IMR-90 (cell line): ENCODE measurements around the gene RTN4IP1.

Experiments used
- CEBPB ChIP-seq: IDR thresholded peaks from 2 replicates; pipeline ENCODE4 v1.6.1; 2012; ENCODE audit warnings: low read depth, low read length, improper control_type of control experiment
- MAFK ChIP-seq: IDR thresholded peaks from 2 replicates; pipeline ENCODE4 v1.6.1; 2012; ENCODE audit warnings: low read depth, low read length, improper control_type of control experiment
- MXI1 ChIP-seq: IDR thresholded peaks from 2 replicates; pipeline ENCODE4 v1.6.1; 2012; ENCODE audit warnings: low read depth, mild to moderate bottlenecking, low read length, moderate library complexity, borderline replicate concordance
- NFE2L2 ChIP-seq: fragments of 150-350 bp; IDR thresholded peaks from 2 replicates; pipeline ENCODE4 v1.6.1; 2016; ENCODE audit warnings: low read depth, mild to moderate bottlenecking, low read length
- POLR2A ChIP-seq: IDR thresholded peaks from 2 replicates; pipeline ENCODE4 v1.6.1; 2012; ENCODE audit warnings: mild to moderate bottlenecking, low read depth, low read length
- RAD21 ChIP-seq: IDR thresholded peaks from 2 replicates; pipeline ENCODE4 v1.6.1; 2012; ENCODE audit warnings: low read length, improper control_type of control experiment
- RCOR1 ChIP-seq: IDR thresholded peaks from 2 replicates; pipeline ENCODE4 v1.6.1; 2012; ENCODE audit warnings: mild to moderate bottlenecking, low read length, improper control_type of control experiment; ENCODE audit not compliant: insufficient replicate concordance
- SMC3 ChIP-seq: fragments of 150-350 bp; IDR thresholded peaks from 2 replicates; pipeline ENCODE4 v1.6.1; 2016; ENCODE audit warnings: low read depth, mild to moderate bottlenecking, antibody characterized with exemption, low read length, moderate library complexity
- TF ChIP-seq, protein P1 (sequence below): conservative IDR thresholded peaks from 2 replicates; pipeline ENCODE4 v1.5.1; 2012; ENCODE audit warnings: mild to moderate bottlenecking, low read depth, low read length, improper control_type of control experiment
- TF ChIP-seq, protein P2 (sequence below): fragments of 150-350 bp; IDR thresholded peaks from 2 replicates; pipeline ENCODE4 v1.6.1; 2016; ENCODE audit warnings: low read depth, mild to moderate bottlenecking, low read length, moderate library complexity, borderline replicate concordance
- TF ChIP-seq, protein P3 (sequence below): fragments of 150-350 bp; IDR thresholded peaks from 2 replicates; pipeline ENCODE4 v1.6.1; 2017; ENCODE audit warnings: mild to moderate bottlenecking, antibody characterized with exemption, low read length, low read depth

DNA sequence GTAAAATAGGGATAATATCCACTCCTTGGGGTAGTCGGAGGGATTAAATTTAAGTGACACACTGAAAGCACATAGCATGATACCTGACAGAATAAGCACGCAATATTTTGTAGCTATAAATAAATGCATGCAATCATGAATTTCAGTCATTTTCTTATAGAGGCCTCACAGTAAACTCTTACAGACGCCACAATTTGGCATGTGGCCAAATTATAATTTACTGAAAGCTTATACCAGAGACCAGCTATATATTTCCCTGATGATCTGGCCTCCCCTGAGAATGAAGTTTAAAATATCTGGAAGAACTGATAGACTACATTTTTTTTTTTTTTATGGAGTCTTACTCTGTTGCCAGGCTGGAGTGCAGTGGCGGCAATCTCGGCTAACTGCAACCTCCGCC is 40.9 kb upstream of the RTN4IP1 start:
- TF ChIP-seq, protein P1, sequence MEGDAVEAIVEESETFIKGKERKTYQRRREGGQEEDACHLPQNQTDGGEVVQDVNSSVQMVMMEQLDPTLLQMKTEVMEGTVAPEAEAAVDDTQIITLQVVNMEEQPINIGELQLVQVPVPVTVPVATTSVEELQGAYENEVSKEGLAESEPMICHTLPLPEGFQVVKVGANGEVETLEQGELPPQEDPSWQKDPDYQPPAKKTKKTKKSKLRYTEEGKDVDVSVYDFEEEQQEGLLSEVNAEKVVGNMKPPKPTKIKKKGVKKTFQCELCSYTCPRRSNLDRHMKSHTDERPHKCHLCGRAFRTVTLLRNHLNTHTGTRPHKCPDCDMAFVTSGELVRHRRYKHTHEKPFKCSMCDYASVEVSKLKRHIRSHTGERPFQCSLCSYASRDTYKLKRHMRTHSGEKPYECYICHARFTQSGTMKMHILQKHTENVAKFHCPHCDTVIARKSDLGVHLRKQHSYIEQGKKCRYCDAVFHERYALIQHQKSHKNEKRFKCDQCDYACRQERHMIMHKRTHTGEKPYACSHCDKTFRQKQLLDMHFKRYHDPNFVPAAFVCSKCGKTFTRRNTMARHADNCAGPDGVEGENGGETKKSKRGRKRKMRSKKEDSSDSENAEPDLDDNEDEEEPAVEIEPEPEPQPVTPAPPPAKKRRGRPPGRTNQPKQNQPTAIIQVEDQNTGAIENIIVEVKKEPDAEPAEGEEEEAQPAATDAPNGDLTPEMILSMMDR, result no peak
- TF ChIP-seq, protein P2, sequence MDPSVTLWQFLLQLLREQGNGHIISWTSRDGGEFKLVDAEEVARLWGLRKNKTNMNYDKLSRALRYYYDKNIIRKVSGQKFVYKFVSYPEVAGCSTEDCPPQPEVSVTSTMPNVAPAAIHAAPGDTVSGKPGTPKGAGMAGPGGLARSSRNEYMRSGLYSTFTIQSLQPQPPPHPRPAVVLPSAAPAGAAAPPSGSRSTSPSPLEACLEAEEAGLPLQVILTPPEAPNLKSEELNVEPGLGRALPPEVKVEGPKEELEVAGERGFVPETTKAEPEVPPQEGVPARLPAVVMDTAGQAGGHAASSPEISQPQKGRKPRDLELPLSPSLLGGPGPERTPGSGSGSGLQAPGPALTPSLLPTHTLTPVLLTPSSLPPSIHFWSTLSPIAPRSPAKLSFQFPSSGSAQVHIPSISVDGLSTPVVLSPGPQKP, result no peak
- no peak for TF ChIP-seq MAFK
- no peak for TF ChIP-seq POLR2A
- no peak for TF ChIP-seq MXI1
- TF ChIP-seq SMC3, result no peak
- TF ChIP-seq RCOR1, result no peak
- no peak for TF ChIP-seq CEBPB
- TF ChIP-seq, protein P3, sequence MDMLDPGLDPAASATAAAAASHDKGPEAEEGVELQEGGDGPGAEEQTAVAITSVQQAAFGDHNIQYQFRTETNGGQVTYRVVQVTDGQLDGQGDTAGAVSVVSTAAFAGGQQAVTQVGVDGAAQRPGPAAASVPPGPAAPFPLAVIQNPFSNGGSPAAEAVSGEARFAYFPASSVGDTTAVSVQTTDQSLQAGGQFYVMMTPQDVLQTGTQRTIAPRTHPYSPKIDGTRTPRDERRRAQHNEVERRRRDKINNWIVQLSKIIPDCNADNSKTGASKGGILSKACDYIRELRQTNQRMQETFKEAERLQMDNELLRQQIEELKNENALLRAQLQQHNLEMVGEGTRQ, result no peak
- TF ChIP-seq RAD21, result no peak
- TF ChIP-seq NFE2L2, result no peak
